GM18526 (cell line): ENCODE measurements around the gene MAP3K4.

Experiments used
- POLR2A ChIP-seq: IDR thresholded peaks from 3 replicates; pipeline ENCODE4 v1.6.1; 2011; ENCODE audit not compliant: insufficient read length; ENCODE audit errors: extremely low read depth

MAP3K4 gene

GRCh38 chr6:161107779-161108730, 116.5 kb downstream of the MAP3K4 start:
- TF ChIP-seq POLR2A = no peak

- no peak for TF ChIP-seq POLR2A
Observed at GRCh38 chr6:161108916-161109315, 117.3 kb downstream of the MAP3K4 start.

GRCh38 chr6:161109366-161109765, 117.8 kb downstream of the MAP3K4 start:
- TF ChIP-seq POLR2A = no peak

GRCh38 chr6:161110028-161110779, 118.6 kb downstream of the MAP3K4 start:
- TF ChIP-seq POLR2A = no peak

GRCh38 chr6:161111261-161111660, 119.7 kb downstream of the MAP3K4 start:
- no peak for TF ChIP-seq POLR2A

GRCh38 chr6:161115468-161115867, 123.9 kb downstream of the MAP3K4 start:
- no peak for TF ChIP-seq POLR2A

- no peak for TF ChIP-seq POLR2A
Observed at GRCh38 chr6:161116554-161116953, 125.0 kb downstream of the MAP3K4 start.

- no peak for TF ChIP-seq POLR2A
Observed at GRCh38 chr6:161117308-161117707, 125.7 kb downstream of the MAP3K4 start.

- TF ChIP-seq POLR2A = no peak
Observed at GRCh38 chr6:161117942-161118341, 126.4 kb downstream of the MAP3K4 start.

- TF ChIP-seq POLR2A = no peak
Observed at GRCh38 chr6:161125591-161125990, 134.0 kb downstream of the MAP3K4 start.

GRCh38 chr6:161127071-161127740, 135.6 kb downstream of the MAP3K4 start:
- TF ChIP-seq POLR2A = no peak

GRCh38 chr6:161128230-161128629, 136.7 kb downstream of the MAP3K4 start:
- no peak for TF ChIP-seq POLR2A

GRCh38 chr6:161128680-161129196, 137.2 kb downstream of the MAP3K4 start:
- no peak for TF ChIP-seq POLR2A

- TF ChIP-seq POLR2A = no peak
Observed at GRCh38 chr6:161130541-161130940, 139.0 kb downstream of the MAP3K4 start.
